HG03558 (cell line): Measurements from ENCODE around the gene RNF220.

ENCODE experiments used
- ATAC-seq: cut with Tn5 transposase; IDR thresholded peaks from one replicate; pipeline ENCODE4 v1.9.1; 2021; ENCODE audit warnings: moderate number of reproducible peaks; ENCODE audit not compliant: unreplicated experiment; ENCODE audit errors: extremely low read depth

Gene RNF220

DNA sequence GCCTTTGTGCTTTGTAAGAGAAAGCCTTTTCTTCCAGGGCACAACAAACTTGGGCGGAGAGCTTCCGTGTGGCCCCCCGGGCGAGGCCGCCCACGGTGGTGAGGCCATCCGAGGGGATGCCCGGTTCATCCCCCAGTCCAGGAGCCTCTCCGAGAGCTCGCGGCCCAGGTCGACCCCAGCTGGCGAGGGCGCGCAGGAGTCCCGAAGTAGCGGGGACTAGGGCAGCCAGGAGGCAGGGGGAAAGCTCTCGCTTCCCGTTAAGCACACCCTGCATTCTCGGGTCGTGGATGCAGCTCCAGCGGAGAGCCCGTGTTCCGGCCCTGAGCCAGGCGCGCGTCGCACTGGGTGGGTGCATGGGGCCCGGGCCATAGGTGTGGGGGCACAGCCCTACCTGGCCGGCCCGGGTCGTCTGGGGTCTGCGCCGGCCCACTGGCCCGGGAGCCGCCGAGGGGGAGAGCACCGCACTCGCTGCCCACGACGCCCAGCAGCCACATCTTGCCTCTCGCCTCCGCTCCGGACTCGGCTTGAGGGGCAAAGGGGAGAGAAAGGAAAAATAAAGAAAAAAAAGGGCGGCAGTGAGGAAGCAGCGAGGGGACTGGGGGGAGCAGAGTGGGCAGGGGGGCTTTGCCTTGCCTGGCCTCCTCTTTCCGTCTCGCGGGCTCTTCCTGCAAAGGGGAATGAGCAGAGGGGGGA is 1.8 kb downstream of the RNF220 start:
- no peak for ATAC-seq

DNA sequence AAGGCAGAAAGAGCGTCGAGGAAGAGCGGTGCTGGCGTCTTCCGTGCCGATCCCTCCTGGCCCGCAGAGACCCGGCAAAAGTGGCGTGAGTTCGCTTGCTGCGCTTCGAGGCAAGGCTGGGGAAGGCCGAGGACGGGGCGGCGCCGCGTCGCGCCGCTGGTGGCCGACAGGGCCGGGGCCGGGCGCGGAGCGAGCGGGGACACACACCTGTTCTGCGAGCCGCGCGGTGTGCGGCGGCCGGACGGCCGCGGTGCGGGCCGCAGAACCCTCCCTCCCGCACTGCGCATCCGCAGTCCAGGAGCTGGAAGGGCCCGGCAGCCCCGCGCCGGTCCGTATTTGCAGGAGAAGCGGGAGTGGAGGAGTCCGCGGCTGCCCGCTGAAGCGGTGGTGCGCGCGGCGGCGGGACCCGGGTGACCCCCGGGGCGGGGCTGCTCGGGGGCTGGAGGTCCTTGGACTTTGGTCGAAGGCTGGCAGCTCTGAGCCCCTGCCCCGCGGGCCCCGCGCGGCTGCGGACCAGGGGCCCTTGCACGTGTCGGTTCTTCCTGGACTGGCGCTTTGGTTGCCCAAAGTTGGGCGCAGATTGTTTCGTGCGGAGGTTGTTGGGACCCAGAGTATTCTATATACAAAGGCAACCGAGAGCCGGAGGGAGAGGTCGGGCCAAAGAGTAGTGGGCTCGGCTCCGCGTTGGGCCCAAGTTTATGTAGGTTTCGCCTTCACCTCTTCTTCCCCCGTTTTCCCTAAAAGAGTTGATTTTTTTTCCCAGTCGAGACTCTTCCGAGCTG is 2.6 kb downstream of the RNF220 start:
- no peak for ATAC-seq

DNA sequence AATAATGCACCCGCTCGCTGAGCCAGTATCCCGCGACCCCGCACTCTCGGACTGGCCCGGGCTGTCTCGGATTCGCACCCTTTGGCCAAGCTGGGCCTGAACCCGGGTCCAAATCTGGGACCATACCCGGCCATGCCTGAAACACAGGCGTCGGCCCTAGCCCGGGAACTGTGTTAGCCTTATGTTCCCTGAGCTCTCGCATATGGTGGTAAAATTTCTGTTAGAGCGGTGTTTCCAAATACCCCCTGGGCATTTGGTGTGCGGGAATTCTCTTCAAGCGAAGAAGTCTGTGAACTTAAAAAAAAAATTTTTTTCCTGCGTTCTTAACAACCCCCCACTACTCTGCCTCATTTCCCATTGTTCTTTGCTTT is 3.1 kb downstream of the RNF220 start:
- ATAC-seq, result no peak

DNA sequence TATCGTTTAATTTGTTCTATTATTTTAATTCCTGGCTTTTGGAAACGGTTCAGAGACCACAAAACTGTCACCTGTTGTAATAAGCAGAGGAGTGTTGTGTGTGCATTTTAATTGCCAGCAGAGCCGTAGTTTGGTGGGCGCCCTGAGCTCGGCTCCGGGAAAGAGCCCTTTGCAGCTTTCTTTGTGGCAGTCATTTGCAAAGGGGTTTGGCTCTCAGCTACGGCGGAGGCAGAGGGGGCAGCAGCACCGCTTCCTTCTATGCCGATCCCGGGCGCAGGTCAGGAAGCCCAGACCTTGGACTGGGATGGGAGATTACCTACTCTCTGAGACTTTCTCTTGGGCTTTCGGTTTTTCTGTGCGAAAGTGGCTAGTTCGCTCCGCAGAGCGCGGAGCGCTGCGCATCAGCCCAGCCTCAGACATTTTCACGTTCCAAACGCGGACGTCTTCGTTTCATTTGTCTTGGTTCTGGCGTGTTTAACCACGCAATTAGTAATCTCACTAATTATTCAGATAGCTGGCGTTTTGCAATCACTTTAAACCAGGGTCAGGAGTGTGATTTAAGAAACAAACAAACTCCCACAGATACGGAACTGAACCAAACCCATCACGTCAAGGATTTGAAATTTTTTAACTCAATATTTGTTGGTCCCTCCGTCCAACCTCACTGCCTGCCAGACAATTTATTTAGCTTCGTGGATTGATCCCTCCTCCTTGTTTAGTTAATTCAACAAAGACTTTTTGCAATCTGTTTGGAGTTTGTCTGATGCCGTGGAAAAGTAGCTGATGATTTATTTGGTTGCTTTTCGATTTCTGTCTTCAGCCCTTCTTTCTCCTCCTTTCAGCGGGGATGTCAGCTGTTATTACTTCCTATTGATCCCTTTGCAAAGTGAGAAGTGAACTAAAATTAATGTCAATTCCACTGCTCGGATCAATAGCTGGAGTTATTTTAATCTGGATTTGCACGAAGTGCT is 3.9 kb downstream of the RNF220 start:
- no peak for ATAC-seq

DNA sequence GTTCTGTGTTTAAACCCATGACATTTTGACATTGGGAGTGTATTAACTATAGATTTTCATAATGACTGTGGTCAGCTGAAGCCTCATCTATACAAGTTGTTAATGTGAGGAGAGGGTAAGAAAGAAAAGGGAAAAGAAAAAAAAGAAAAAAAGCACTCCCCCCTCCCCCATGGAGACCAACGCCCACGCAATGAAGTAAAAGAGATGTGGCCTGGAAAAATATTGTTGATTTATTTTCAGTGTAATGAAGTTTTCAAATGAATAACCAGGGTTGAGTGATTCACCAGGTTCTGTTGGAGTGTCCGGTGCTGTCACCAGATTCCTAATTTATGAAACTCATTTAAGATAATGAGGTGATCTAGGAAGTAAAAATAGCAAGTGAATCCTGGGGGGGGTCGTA is 4.7 kb downstream of the RNF220 start:
- ATAC-seq, result no peak

DNA sequence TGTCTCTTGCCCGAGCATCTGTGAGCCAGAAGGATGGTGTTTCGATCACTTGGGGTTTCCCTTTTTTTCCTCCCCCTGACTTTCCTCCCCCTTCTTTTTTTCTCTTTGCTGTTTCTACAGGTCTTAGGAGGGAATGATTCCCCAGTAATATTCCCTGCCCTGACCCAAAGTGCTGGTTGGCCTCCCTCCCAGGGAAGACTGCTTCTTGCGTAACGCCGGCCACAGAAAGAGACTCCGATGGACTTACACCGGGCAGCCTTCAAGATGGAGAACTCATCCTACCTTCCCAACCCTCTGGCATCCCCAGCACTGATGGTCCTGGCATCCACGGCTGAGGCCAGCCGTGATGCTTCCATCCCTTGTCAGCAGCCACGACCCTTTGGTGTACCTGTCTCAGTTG is 6.8 kb downstream of the RNF220 start:
- no peak for ATAC-seq

DNA sequence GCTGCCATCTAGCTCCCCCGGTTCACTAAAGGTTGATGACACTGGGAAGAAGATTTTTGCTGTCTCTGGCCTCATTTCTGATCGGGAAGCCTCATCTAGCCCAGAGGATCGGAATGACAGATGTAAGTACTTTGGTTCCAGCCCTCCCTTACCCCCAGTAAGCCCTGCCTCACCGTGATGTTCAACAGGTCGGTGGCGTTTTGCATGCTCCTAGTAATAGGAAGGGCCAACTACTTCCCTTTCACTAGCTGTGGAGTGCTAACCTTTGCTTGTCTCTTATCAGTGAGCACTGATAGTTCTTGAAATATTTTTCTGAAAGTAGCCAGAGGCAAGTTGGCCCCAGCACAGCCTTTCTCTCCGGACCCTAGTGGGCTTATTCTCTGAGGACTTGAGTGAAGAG is 7.5 kb downstream of the RNF220 start:
- no peak for ATAC-seq

DNA sequence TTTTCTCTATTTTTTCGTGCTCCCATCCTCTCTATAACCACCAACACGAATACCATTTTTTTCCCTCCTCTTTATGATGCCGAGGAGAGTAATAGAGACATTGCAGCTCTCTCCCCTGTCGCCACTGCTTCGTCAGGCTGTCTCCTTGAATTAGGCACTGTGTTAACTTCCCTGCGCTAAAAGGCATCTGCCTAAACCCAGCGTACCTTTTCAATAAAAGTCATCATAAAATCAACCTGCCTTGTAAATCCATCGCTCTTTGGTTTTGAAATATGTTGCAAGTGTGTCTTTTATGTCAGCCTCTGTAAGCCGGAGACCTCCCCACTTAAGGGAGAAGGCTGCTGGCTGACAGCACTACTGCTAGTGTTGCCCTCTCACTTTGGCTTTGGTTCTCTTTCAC is 8.7 kb downstream of the RNF220 start:
- no peak for ATAC-seq

DNA sequence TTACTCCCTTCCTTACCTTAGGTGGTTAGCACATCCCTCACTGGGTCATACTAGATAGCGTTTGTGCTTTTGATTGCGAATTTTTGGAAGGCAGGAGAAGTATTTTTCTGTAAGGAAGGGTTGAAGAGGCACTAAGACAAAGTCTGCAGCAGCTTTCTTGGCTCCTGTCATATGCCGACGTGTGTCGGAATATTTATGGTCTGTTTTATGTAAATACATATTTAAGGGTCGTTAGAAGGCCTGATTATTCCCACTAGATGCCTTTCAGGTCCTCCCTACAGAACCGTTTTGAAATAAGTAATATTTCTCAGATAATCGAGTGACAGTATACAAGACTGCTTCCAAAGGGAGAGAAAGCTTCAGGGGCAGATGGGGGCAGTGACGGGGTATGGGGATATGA is 10.0 kb downstream of the RNF220 start:
- no peak for ATAC-seq

DNA sequence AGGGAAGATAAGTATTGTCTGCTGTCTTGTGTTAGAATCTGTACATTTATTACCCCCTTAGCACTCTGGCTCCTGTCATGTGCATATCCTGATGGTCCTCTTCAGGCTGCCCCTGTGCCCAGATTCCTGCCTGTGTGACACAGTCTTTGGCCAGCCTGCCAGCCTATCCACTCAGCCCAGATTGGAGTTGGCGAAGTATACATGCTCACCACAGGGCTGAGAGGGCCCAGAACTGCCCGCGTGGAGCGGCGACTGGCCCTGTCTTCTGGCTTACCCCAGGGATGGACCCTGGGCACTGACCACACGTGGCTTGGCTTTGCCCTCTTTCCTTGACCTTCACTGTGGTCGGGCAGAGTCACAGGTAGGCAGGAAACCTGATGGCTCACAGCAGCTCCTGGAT is 11.4 kb downstream of the RNF220 start:
- ATAC-seq, result no peak

DNA sequence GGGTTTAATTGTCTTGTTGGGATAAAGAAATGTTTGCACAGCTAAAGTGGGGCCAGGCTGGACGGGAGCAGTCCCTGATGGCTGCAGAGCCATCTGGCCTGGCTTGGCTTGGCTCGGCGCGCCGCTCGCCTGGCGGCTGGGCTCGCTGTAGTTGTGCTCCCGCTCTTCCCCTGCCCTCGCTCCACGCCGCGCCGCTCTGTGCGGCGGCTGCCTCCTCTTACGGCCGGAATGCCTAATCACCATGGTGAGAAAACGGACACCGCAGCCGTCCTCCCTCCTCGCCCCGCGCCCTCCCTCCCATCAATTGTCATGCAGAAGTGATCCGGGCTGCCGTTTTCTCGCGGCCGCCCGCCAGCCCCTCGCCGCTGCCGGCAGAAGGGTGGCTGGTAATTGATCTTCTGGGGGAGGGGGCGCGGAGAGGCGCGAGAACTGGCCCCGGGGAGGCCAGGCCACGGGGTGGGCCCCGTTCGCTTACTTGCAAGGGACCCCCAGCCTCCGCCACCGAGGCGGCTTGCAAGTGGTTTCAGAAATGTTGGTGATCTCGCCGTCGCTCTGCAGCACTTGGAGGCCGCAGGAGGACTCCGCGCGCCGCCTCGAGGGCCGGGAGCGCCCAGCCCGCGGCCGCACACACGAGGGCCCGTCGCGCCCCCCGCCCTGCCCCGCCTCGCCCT is 12.4 kb downstream of the RNF220 start:
- no peak for ATAC-seq

DNA sequence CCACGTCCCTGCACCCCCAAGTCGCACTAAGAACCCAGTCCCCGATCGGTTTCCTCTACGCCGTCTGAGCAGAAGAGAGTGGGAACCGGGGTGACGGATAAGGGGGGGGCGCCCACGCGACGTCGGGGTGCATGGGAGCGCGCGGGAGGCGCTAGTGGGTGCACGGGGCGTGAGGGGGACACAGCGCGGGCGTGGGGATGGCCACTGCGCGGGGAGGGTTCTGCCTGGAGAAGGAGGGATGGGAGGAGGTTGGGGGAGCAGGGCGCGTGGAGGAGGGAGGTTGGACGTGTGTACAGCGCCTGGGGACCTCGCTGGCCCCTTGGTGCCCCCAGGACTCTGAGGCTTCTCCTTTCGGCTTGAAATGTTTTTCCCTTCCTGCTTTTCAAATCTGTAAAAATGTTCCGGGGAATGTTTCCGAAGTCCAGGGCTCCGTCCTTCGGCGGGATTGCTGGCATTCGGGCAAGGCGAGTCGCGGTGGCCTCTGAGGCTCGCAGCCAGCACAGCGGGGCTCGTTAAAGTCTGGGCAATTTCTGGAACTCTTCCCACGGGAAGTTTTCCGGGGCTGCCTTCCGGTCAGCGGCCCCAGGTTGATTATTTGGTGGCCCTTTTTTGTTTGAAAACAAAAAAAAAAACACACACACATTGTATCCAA is 13.1 kb downstream of the RNF220 start:
- no peak for ATAC-seq

DNA sequence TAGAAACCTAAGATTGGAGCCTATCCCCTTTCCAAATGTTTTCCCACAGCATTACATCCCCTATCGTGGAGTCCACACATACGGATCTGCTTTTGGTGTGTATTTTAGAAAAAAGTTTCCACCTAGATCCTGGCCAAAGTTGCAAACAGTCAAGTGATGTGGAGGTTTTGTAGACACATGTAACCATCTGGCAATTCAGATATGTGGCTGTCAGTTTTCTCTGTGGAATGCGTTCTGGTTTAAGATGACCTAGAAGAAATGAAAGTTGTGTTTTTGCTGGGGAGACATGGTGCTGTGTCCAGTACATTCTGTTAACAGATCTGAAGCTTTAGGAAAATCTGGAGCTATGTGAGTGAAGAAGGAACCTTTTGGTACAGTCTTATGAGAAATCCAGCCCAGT is 14.8 kb downstream of the RNF220 start:
- ATAC-seq, result no peak

DNA sequence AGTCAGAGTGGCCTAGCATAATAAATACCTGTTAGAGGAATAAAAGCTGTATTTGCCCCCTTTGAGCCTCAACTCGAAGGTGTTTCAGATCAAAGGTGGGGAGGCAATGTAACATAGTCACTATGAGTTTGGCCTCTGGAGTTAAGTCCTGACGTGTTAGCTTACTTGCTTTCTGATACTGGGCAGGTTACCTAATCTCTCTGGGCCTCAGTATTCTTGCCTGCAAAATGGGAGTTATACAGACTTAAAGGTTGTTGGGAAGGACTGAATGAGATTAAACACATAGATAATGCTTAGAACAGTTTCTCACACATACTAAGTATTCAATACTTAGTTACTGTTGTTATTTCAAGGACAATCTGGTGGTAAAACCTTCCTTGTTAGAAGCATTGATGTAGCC is 15.5 kb downstream of the RNF220 start:
- no peak for ATAC-seq

DNA sequence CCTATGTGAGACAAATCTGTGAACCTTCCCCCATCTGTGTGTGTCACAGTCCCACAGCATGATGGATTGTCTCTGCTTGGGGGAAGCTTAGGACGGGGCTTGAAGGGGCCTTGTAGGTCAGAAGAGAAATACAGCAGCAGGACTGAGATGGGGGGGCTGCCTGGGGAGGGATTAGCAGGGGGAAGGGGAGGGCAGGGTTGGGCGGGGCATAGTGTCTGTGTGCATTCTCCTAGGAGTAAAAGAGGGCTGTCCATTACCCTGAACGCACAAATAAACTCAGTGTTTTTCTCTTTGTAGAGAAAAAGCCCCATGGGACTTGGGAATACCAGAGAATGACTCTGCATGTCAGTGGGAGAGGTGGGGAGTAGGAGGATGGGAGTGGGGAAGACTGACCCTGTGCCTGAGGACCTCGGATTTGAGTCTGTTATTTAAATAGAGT is 16.4 kb downstream of the RNF220 start:
- ATAC-seq, result no peak

DNA sequence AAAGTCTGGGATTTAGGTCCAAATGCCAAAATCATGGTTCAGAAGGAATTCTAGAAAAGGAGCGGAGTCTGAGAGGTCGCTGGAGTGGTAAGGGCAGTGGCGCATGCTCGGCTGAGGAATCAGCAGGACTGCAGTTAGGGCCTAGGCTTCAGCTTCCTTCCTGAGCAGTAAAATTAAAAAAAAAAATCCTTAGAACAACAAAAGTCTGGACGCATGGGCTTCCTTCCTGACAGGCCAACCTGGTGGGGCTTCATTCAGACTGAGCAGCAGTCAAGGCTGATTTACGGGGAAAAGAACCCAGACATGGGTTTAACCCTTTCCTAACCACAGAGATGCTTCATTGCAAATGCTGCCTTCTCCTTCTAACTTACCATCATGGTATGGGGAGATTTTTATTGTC is 17.1 kb downstream of the RNF220 start:
- ATAC-seq, result no peak

DNA sequence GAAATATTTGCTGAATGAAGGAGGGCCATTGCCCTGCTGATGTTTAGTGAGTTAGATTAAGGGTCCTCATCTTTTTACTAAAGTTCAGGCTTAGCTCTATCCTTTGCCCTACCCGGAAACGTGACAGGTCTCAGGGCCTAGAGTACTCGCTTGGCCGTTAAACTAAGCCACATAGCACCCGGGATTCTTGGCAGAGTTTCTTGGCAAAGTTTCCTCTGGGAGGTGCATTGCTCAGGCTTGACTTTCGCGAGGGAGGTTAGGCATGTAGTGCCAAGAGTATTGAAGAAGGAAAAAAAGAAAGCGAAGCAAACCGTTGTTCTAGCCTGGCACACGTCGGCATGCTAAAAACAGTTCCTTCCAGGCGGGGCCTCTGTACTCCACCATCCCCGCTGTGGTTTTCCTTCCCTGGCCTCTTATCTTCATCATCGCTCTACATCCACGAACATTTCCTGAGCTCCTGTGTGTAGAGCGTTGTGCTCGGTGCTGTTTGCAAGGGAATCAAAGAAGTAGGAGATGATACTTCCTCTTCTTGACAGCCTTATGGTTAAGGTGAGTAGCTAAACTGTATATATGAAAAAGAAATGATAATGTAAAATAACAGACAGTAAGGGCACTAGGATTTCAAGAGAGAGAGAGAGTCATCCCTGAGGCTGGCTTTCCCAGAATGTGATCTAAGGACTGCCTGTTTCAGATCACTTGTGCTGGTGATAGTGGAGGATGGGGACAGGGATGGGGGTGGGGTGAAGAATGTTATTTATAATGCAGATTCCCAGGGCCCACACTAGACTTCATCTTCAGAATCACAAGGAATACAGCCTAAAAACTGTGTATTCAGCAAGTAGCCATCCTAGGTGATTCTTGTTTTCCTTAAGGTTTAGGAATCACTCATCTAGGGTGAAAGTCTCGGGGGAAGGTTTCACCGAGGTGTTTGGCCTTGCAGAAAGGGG is 18.8 kb downstream of the RNF220 start:
- no peak for ATAC-seq

DNA sequence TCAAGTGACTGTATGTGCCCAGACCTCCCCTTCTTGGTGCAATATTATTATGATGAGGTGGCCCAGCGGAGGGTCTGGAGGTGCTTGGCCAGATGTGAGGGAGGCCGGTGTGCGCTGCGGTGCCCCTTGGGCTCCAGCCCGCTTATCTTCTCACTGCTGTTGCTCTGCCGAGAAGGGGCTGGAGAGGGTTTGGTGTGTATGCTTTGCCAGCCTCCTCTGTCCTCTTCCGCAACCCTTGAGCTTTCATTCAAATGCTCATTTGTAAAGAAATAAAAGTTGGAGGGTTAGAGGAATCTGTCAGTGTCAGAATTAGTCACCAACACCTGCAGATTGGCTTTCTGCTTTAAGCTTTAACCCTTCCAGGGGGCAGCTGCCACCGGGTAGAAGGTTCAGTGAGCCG is 19.7 kb downstream of the RNF220 start:
- no peak for ATAC-seq
